ENCODE measurements around the gene DHRS7B.
A peak's percentile ranks its signal among the peaks of the same experiment; 100 is the strongest.

The DHRS7B gene

DNA sequence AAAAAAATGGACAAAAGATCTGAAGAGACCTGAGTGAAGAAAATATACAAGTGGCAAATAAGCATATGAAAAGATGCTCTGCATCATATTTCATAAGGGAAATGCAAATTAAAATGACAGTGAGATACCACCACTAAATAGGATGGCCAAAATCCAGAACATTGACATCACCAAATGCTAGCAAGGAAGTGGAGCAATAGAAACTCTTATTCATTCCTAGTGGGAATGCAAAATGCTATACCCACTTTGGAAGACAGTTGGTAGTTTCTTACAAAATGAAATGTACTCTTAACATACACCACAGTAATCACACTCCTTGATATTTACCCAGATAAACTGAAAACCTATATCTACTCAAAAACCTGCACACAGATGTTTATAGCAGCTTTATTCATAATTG is 33.6 kb downstream of the DHRS7B start:
- TF ChIP-seq, protein P1, sequence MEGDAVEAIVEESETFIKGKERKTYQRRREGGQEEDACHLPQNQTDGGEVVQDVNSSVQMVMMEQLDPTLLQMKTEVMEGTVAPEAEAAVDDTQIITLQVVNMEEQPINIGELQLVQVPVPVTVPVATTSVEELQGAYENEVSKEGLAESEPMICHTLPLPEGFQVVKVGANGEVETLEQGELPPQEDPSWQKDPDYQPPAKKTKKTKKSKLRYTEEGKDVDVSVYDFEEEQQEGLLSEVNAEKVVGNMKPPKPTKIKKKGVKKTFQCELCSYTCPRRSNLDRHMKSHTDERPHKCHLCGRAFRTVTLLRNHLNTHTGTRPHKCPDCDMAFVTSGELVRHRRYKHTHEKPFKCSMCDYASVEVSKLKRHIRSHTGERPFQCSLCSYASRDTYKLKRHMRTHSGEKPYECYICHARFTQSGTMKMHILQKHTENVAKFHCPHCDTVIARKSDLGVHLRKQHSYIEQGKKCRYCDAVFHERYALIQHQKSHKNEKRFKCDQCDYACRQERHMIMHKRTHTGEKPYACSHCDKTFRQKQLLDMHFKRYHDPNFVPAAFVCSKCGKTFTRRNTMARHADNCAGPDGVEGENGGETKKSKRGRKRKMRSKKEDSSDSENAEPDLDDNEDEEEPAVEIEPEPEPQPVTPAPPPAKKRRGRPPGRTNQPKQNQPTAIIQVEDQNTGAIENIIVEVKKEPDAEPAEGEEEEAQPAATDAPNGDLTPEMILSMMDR (IDR thresholded peaks at IDR 0.05; ENCODE audit: control insufficient read depth, extremely low read depth, insufficient read depth) = no peak
- DNase-seq (ENCODE audit: low read depth) = no peak
- H3K4me3 ChIP-seq (ENCODE audit: low read depth, low read length) = no peak overlapping the region

GRCh38 chr17:21161498-21162393 is 35.0 kb downstream of the DHRS7B start:
- TF ChIP-seq, protein P1 (IDR thresholded peaks at IDR 0.05; ENCODE audit: control insufficient read depth, extremely low read depth, insufficient read depth) = no peak
- no peak overlapping the region for H3K4me3 ChIP-seq (ENCODE audit: low read depth, low read length)

GRCh38 chr17:21162394-21162775 is 35.6 kb downstream of the DHRS7B start:
- DNase-seq (ENCODE audit: low read depth) = no peak
- TF ChIP-seq, protein P1 (IDR thresholded peaks at IDR 0.05; ENCODE audit: control insufficient read depth, extremely low read depth, insufficient read depth) = no peak
- no peak overlapping the region for H3K4me3 ChIP-seq (ENCODE audit: low read depth, low read length)

More at GRCh38 chr17:21161498-21162393, 35.0 kb downstream of the DHRS7B start:
- DNase-seq (ENCODE audit: low read depth) = peak; percentile 61

- DNase-seq (ENCODE audit: low read depth) = no peak
- TF ChIP-seq, protein P1 (IDR thresholded peaks at IDR 0.05; ENCODE audit: control insufficient read depth, extremely low read depth, insufficient read depth) = no peak
Measured at GRCh38 chr17:21163101-21163500, 36.3 kb downstream of the DHRS7B start.

DNA sequence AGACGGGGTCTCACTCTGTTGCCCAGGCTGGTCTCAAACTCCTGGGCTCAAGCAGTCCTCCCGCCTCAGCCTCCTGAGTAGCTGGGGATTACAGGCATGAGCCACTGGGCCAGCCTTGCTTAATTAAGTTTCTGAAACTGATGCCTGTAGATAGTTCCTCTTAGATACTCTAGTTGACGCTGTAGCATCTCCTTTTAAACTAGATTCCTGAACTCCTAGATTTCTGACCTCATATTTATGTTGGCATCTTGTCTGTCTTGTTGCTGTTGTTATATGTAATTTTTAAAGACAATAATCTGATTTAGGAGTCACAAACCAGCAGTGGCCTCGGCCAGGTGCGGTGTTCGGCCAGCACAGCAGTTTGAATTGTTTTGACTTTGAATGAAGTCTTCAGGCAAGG is 37.5 kb downstream of the DHRS7B start:
- TF ChIP-seq, protein P1 (IDR thresholded peaks at IDR 0.05; ENCODE audit: control insufficient read depth, extremely low read depth, insufficient read depth) = no peak
- no peak overlapping the region for H3K4me3 ChIP-seq (ENCODE audit: low read depth, low read length)
- DNase-seq (ENCODE audit: low read depth) = no peak

More at GRCh38 chr17:21163101-21163500, 36.3 kb downstream of the DHRS7B start:
- H3K4me3 ChIP-seq (ENCODE audit: low read depth, low read length) = no peak overlapping the region

DNA sequence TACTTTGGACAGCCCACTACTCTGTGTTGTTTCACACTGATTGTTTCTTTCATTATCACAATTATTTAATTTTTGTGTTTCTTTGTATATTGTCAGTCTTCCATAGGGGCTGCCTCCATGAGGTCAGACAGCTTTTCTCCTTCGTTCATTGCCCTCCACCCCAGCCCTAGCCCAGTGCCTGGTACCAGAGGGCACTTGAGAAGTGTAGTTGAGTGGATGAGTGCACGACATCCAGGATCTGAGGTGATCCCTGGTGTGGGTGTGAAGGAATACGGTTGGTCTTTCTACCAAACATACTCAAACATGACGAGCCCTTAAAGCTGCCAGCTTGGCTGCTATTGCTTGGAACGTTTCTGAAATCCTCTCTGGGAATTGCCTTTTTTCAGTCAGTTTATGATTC is 37.9 kb downstream of the DHRS7B start:
- TF ChIP-seq, protein P1 (IDR thresholded peaks at IDR 0.05; ENCODE audit: control insufficient read depth, extremely low read depth, insufficient read depth) = no peak
- DNase-seq (ENCODE audit: low read depth) = no peak
- H3K4me3 ChIP-seq (ENCODE audit: low read depth, low read length) = no peak overlapping the region
